Testis (tissue), 3 donors: Measurements from ENCODE around the gene RASAL2. TPM values are rescaled to one million over a fixed set of nuclear protein-coding genes. Genes with fewer than 3 reads are reported as not detected.

Source experiments
- DNase-seq: peaks from one replicate; pipeline ENCODE4 v3.0.0-alpha.2; 2019
- H3K27ac ChIP-seq, 2 donors: fragments of 200-600 bp; sonication (generic); one replicate each; pipeline ENCODE4 v1.5.1; 2019
- H3K27me3 ChIP-seq: fragments of 200-600 bp; sonication (generic); one replicate; pipeline ENCODE4 v1.5.1; 2019
- H3K36me3 ChIP-seq: fragments of 200-600 bp; sonication (generic); one replicate; pipeline ENCODE4 v1.5.1; 2017; ENCODE audit warnings: low read depth; ENCODE audit errors: missing control alignments
- H3K4me1 ChIP-seq: fragments of 200-600 bp; sonication (generic); one replicate; pipeline ENCODE4 v1.5.1; 2019
- H3K4me3 ChIP-seq, 2 donors: fragments of 200-600 bp; sonication (generic); one replicate each; pipeline ENCODE4 v1.5.1; 2017 to 2019
- H3K9me3 ChIP-seq: fragments of 200-600 bp; sonication (generic); one replicate; pipeline ENCODE4 v1.5.1; 2017
- POLR2A ChIP-seq: fragments of 450-650 bp; IDR thresholded peaks from one replicate; pipeline ENCODE4 v1.6.1; 2017; ENCODE audit warnings: antibody characterized with exemption, mild to moderate bottlenecking, moderate library complexity
- WGBS, 2 donors: methylation state at CpG; one replicate each; pipeline ENCODE4 v1.1.5; 2018; 5-methylcytosine and 5-hydroxymethylcytosine counted together
- intact Hi-C: fragments of 100-400 bp; cut with DNase I; formaldehyde crosslinking; loops from one replicate; pipeline ENCODE4 v1.15.1; 2023; ENCODE audit warnings: low total_unique reads
- polyA plus RNA-seq: library from polyadenylated mRNA; stranded (reverse); fragments of 350-450 nt; fragmentation: Illumina TruSeq; extraction: RNeasy Lipid Tissue Mini Kit (QIAGEN cat#74804); gene quantifications from one replicate; pipeline ENCODE4 v1.2.3, GENCODE V29; 2014; ENCODE audit warnings: low read depth, low replicate concordance; ENCODE audit not compliant: insufficient read depth
- total RNA-seq, 2 donors: library from RNA; depleted of rRNA; stranded (reverse); fragments of >200 nt; gene quantifications; one replicate each; pipeline ENCODE4 v1.2.3, GENCODE V29; 2016
- TF ChIP-seq, protein P1 (sequence below), 3 experiments: fragments of 450-650 bp in 2 of 3; fragments of 200-600 bp in 1 of 3; sonication (generic) in 1 of 3; IDR thresholded peaks; one replicate each; pipeline ENCODE4 v1.5.1; 2016 to 2019; ENCODE audit warnings: antibody characterized with exemption in 3 of 3, mild to moderate bottlenecking in 2 of 3, moderate library complexity in 1 of 3

The RASAL2 gene
- total and polyA plus RNA-seq, 3 donors from 2014 or later = 25.9 to 41.7 (median 39.6) TPM

DNA sequence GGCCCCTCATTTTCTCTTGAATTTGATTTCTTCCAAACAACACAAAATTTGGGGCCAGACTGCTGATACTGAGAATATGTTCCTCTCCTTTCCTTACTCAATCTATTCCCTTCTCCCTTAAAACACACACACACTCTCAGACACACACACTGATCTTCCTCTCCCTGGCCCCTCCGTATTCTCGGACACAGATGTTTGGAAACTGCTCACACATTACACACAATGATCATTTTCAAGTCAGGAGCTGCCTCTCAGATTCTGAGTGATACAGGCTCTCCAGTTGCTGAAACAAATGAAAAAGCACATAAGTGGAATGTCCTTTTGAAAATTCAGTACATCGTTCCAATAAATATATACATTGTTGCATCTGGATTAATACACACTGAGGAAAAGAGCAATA lies 241.5 kb downstream of the RASAL2 start:
- TF ChIP-seq, protein P1, sequence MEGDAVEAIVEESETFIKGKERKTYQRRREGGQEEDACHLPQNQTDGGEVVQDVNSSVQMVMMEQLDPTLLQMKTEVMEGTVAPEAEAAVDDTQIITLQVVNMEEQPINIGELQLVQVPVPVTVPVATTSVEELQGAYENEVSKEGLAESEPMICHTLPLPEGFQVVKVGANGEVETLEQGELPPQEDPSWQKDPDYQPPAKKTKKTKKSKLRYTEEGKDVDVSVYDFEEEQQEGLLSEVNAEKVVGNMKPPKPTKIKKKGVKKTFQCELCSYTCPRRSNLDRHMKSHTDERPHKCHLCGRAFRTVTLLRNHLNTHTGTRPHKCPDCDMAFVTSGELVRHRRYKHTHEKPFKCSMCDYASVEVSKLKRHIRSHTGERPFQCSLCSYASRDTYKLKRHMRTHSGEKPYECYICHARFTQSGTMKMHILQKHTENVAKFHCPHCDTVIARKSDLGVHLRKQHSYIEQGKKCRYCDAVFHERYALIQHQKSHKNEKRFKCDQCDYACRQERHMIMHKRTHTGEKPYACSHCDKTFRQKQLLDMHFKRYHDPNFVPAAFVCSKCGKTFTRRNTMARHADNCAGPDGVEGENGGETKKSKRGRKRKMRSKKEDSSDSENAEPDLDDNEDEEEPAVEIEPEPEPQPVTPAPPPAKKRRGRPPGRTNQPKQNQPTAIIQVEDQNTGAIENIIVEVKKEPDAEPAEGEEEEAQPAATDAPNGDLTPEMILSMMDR (IDR thresholded peaks at IDR 0.05) = no peak
- TF ChIP-seq POLR2A = no peak
- intact Hi-C loops = no loop called here
- Histone ChIP-seq H3K27me3 (no peaks in the 10 kb centered on the region), H3K4me3 (no peak overlapping the region), H3K36me3 (no peaks in the 10 kb centered on the region), H3K4me1 (no peaks in the 10 kb centered on the region), H3K27ac (no peak overlapping the region), H3K9me3 (no peaks in the 10 kb centered on the region)
- DNase-seq = no peak
- WGBS, 2 donors = 50 to 67% methylated on average over 3 of the region's 3 CpGs

DNA sequence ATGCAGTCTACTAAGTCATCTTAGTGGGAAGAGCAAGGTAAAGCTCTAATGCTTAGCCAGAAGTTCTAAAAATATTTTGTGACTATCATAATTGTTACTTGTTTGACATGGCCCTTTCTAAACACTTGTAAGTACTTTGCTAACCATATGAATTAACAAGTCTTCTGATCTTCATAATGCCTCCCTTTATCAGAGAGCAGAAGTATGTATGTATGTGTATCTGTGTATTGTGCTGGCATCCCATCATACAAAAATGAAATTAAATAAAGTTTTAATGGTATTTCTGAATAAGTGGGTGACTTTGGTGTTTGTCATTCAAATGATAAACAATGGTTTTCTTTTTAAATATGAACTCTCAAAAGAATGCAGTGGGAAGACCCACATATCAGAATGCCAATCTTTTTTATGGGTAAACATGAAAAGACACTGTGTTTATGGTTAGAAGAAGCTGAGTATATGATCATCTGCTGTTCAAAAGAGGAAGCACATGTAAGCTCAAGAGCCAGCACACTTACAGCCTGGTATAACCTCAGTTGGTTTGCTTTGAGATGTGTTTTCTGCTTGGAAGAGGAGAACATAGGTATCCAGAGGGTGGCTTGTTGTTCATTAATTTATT lies 243.3 kb downstream of the RASAL2 start:
- no peaks in the 10 kb centered on the region for H3K36me3 ChIP-seq

DNA sequence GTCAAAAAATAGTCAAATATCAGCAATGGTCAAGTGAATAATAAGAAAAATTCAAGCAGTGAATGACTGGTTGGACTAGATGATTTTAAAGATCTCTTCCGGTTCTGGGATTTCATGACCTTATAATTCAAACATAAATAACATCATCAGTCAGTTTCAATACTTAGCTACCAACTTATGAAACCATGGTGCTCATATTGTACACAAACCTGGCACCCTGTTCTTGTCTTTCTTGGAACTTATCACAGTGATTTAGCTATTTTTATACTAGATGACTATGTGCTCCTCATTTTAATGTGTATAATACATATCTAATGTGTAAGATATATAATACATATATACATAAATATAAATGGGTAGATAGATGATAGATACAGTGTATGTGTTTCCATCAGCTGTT lies 245.9 kb downstream of the RASAL2 start:
- Histone ChIP-seq H3K36me3 (no peaks in the 10 kb centered on the region), H3K4me3 (no peak overlapping the region), H3K27me3 (no peaks in the 10 kb centered on the region), H3K4me1 (peaks cover 4% of the 10 kb centered on the region), H3K27ac (no peak overlapping the region), H3K9me3 (no peaks in the 10 kb centered on the region)
- TF ChIP-seq, protein P1 (IDR thresholded peaks at IDR 0.05) = no peak
- intact Hi-C loops = no loop called here
- no peak for DNase-seq
- WGBS, 2 donors = 95 to 100% methylated on average over 1 of the region's 1 CpG

More for the DNA sequence above, 243.3 kb downstream of the RASAL2 start:
- no peaks in the 10 kb centered on the region for H3K27me3 ChIP-seq
- no peak overlapping the region for H3K27ac ChIP-seq
- intact Hi-C loops = no loop called here
- no peaks in the 10 kb centered on the region for H3K4me1 ChIP-seq
- no peaks in the 10 kb centered on the region for H3K9me3 ChIP-seq
- no peak overlapping the region for H3K4me3 ChIP-seq
- TF ChIP-seq, protein P1 (IDR thresholded peaks at IDR 0.05) = no peak
- no peak for TF ChIP-seq POLR2A
- DNase-seq = no peak

DNA sequence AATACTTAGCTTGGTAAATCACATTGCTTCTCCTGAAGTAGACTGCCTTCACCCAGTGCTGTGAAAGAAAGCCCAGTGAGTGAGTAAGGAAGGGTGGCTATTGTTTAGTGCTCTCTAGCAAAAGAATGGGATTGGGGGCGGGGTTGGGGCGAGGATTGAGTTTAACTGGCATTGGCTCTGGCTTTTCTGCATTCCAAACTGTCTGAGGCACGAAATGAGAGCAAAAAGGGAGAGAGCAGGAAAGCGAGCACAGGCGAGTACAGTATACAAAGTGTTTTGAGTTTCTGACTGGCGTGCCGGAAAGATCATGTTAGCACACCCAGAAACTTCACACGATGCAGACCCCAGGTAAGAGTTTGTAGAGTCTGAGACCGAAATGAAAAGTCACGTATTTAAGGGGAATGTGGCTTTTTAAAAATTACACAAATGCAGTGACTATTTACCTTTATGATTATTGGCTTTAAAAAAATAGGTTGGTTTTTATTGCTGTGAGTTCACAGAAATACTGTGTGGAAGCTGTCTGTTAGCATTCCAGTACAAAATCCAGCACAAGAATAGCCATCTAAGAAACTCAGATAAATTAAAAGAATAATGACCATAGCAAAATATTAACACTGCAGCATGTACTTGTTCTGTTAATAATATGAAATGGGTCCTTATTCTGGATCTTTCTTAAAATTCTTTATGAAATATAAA lies 247.5 kb downstream of the RASAL2 start:
- DNase-seq = no peak
- intact Hi-C loops = no loop called here
- 36 to 44% methylated on average over 10 of the region's 10 CpGs for WGBS, 2 donors
- Histone ChIP-seq H3K27me3 (no peaks in the 10 kb centered on the region), H3K36me3 (no peaks in the 10 kb centered on the region), H3K4me1 (peaks cover 4% of the 10 kb centered on the region), H3K27ac (no peak overlapping the region), H3K9me3 (no peaks in the 10 kb centered on the region), H3K4me3 (no peak overlapping the region)
- TF ChIP-seq, protein P1 (IDR thresholded peaks at IDR 0.05) = no peak

DNA sequence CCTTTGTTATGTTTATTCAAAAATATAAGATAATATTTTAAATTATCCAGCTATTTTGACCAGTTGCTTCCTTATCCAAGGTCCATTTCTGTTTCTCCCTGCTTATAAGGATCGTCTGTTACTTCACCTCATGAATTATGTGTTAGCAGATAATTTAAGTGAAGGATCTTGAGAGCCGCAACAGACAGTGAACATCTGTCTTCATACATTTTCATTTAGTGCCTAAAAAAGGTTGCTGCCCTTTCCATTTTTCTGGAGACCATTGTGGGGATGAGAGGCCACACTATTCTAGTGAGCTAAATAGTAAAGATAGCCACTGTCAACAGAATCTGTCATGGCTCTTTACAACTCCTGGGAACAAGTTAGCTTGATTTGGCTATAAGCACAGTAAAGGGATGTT lies 248.8 kb downstream of the RASAL2 start:
- DNase-seq = no peak
- TF ChIP-seq POLR2A = no peak
- TF ChIP-seq, protein P1 (IDR thresholded peaks at IDR 0.05) = no peak
- no peaks in the 10 kb centered on the region for H3K27me3 ChIP-seq
- no peaks in the 10 kb centered on the region for H3K9me3 ChIP-seq
- WGBS, 2 donors = 70 to 74% methylated on average over 2 of the region's 2 CpGs
- peaks cover 4% of the 10 kb centered on the region for H3K4me1 ChIP-seq
- H3K27ac ChIP-seq = no peak overlapping the region
- H3K36me3 ChIP-seq = no peaks in the 10 kb centered on the region
- H3K4me3 ChIP-seq = no peak overlapping the region
- intact Hi-C loops = no loop called here
